Activated CD8-positive, alpha-beta memory T cell treated with anti-CD3 and anti-CD28 coated beads, Interleukin-2, amount 10 ng/mL, durations not matched to agents 7 days and 5 days (primary cell): ENCODE data around the gene SYNPR. TPM values are rescaled to one million over a fixed set of nuclear protein-coding genes. Genes with fewer than 3 reads are reported as not detected.

ENCODE experiments used
- ATAC-seq: fragments of 150-1000 bp; cut with Tn5 transposase; one replicate; pipeline ENCODE4 v1.10.0; 2021; ENCODE audit warnings: moderate library complexity
- CTCF ChIA-PET: fragments of 350-600 bp; sonication (Branson Sonifier 250); formaldehyde crosslinking; loops from one replicate; lab custom pipeline; 2021; ENCODE audit warnings: antibody characterized with exemption; lab: Charles Lee
- DNase-seq: peaks from one replicate; pipeline ENCODE4 v3.0.0-alpha.2; 2020
- H3K27ac Mint-ChIP-seq: one replicate; pipeline ENCODE4 v1.8.0; 2021; ENCODE audit warnings: mild to moderate bottlenecking, mixed read lengths
- H3K27me3 Mint-ChIP-seq: one replicate; pipeline ENCODE4 v1.8.0; 2021; ENCODE audit warnings: mixed read lengths
- H3K36me3 Mint-ChIP-seq: one replicate; pipeline ENCODE4 v1.8.0; 2021; ENCODE audit warnings: mild to moderate bottlenecking, mixed read lengths
- H3K4me1 Mint-ChIP-seq: one replicate; pipeline ENCODE4 v1.8.0; 2021; ENCODE audit warnings: mixed read lengths
- H3K4me3 Mint-ChIP-seq: one replicate; pipeline ENCODE4 v1.8.0; 2021; ENCODE audit warnings: mild to moderate bottlenecking, moderate library complexity, mixed read lengths
- H3K9me3 Mint-ChIP-seq: one replicate; pipeline ENCODE4 v1.8.0; 2022; ENCODE audit warnings: low read depth, mixed read lengths
- total RNA-seq, 2 experiments: library from RNA; stranded (reverse); gene quantifications; one replicate each; pipeline ENCODE4 v1.2.3, GENCODE V29; 2021

The SYNPR gene
- total RNA-seq, 2 experiments from 2014 or later: not detected

DNA sequence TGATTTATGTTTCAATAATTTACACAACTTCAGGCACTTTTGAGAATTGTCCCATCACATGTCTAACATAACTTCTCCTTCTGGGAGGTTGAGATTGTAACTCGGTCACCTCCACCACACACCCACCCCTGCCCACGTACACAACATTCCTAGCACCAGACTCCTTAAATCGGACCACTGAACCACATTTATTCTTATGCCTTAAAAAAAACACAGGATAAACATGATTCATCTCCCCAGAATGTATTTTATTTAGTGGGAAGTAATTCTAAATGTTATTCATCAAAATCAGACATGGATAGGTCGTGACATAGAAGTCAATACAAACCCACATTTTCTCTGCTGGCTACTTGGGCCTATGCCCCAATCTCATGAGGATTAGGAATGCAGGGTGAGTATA is 377.4 kb downstream of the SYNPR start:
- H3K27me3 Mint-ChIP-seq: no peaks in the 10 kb centered on the region
- H3K4me3 Mint-ChIP-seq: no peak overlapping the region
- DNase-seq (no peak), ATAC-seq (no peak)
- CTCF ChIA-PET: no interaction called here
- no peak overlapping the region for H3K27ac Mint-ChIP-seq
- H3K9me3 Mint-ChIP-seq: no peaks in the 10 kb centered on the region
- H3K4me1 Mint-ChIP-seq: no peaks in the 10 kb centered on the region
- H3K36me3 Mint-ChIP-seq: no peaks in the 10 kb centered on the region

DNA sequence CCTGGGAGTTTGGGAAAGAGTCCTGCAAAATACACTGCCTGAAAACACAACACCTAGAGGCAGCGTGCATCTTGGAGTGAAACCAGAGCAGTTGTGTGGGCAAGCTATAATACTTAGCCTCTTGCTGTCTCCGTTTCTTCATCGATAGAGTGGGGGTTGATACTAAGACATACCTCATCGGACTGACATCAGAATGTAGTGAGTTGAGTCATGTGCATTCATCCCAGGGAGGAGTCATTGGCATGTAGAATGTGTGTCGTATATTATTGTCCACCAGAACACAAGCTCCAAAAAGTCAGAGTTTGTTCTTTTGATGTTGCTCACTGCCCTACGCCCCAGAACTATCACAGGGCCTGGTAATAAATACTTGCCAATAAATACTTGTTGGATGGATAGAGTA is 378.7 kb downstream of the SYNPR start:
- DNase-seq: no peak
- Mint-ChIP-seq H3K4me3 (no peak overlapping the region), H3K9me3 (no peaks in the 10 kb centered on the region), H3K27ac (no peak overlapping the region), H3K4me1 (no peaks in the 10 kb centered on the region), H3K36me3 (no peaks in the 10 kb centered on the region), H3K27me3 (no peaks in the 10 kb centered on the region)
- ATAC-seq: no peak
- CTCF ChIA-PET: no interaction called here

DNA sequence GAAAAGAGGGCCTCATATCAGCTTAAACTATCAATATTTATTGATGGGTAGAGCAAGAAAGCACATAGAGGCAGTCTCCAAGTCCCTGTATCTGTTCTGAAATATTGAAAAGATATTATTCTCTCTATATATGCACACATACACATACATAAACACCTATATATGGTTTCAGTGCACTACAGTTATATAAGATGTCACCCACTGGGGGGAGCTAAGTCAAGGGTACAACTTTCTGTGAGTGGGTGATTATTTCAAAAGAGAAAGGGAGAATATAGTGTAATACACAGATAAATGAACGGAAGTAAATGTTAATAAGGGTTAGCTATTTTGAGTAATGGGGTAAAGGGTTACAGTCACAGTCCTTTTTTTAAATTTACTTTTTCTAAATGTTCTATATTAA is 383.1 kb downstream of the SYNPR start:
- no peaks in the 10 kb centered on the region for H3K4me1 Mint-ChIP-seq
- H3K27me3 Mint-ChIP-seq: no peaks in the 10 kb centered on the region
- peaks cover 3% of the 10 kb centered on the region for H3K9me3 Mint-ChIP-seq
- H3K27ac Mint-ChIP-seq: no peak overlapping the region
- no peak overlapping the region for H3K4me3 Mint-ChIP-seq
- DNase-seq (no peak), ATAC-seq (no peak)
- CTCF ChIA-PET: interaction anchor here (1.4 kb wide), 1 partner anchor 158 kb away, joined by 3 read pairs; the partner anchor contains the start of gene C3orf49
- no peaks in the 10 kb centered on the region for H3K36me3 Mint-ChIP-seq

DNA sequence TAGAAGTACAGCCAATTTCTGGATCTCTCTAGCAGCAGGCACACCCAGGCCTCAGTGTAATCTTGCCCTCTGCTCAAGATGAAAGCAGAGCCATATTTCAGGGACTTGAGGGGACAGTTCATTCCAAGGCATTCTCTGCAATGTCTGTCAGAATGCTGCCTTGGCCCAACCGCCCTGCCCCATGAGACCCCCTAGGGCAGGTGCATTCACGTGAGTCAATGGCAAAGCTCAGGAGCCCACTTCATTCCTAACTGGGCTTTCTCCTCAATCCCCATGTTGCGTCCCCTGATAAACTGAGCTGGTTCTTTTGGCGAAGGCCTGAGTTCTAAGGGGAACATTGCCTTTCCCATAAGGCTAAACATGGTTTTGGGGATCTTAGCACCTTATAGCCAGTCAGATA is 383.9 kb downstream of the SYNPR start:
- H3K27me3 Mint-ChIP-seq: no peaks in the 10 kb centered on the region
- H3K9me3 Mint-ChIP-seq: peaks cover 3% of the 10 kb centered on the region
- no peaks in the 10 kb centered on the region for H3K4me1 Mint-ChIP-seq
- ATAC-seq: no peak
- H3K4me3 Mint-ChIP-seq: no peak overlapping the region
- CTCF ChIA-PET: interaction anchor here (1.4 kb wide), 1 partner anchor 157 kb away, joined by 3 read pairs; the partner anchor contains the start of gene C3orf49
- H3K36me3 Mint-ChIP-seq: no peaks in the 10 kb centered on the region
- DNase-seq: no peak
- H3K27ac Mint-ChIP-seq: no peak overlapping the region

DNA sequence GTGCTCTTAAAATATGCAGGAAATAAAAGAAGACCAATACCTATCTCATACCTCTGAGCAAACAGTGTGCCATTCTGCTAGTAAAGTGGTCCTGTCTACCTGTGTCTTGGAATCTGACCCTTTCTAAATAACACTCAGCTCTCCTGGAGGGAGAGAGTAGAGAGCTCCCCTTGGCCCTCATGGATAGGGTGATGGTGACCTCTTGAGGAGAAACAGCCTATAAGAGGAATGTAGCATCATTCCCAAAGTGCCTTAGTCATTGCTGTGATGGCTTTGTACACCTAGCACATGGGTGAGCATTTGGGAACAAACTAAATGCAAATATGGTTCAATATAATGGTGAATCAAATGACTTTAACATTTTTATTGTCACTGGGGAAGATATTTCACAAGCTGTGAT is 384.4 kb downstream of the SYNPR start:
- Mint-ChIP-seq H3K36me3 (no peaks in the 10 kb centered on the region), H3K27ac (no peak overlapping the region), H3K4me3 (no peak overlapping the region), H3K27me3 (no peaks in the 10 kb centered on the region), H3K4me1 (no peaks in the 10 kb centered on the region), H3K9me3 (peaks cover 3% of the 10 kb centered on the region)
- CTCF ChIA-PET: no interaction called here
- ATAC-seq: no peak
- DNase-seq: no peak
